Natural killer cell (primary cell): ENCODE measurements around the gene CERS6. TPM values are rescaled to one million over a fixed set of nuclear protein-coding genes. Genes with fewer than 3 reads are reported as not detected.

Experiments
- ATAC-seq, 3 donors: fragments of 150-1000 bp in 2 of 3; fragments of 200-7000 bp in 1 of 3; cut with Tn5 transposase; 1 replicate in 1 of 3; 2 replicates in 2 of 3; pipeline ENCODE4 v1.10.0; 2021; ENCODE audit warnings: mild to moderate bottlenecking in 2 of 3, moderate library complexity in 2 of 3
- DNase-seq, 2 donors: peaks; one replicate each; pipeline versions ENCODE4 v3.0.0 to v3.0.0-alpha.2; 2013 to 2021; ENCODE audit warnings: mixed read lengths in 1 of 2
- H3K27ac ChIP-seq: one replicate; pipeline ENCODE4 v1.5.1; 2013; ENCODE audit warnings: mild to moderate bottlenecking, low read length
- H3K27me3 ChIP-seq: one replicate; pipeline ENCODE4 v1.6.1; 2013; ENCODE audit warnings: low read length; ENCODE audit not compliant: control insufficient read depth, insufficient read depth
- H3K36me3 ChIP-seq: one replicate; pipeline ENCODE4 v1.6.1; 2013; ENCODE audit warnings: low read length; ENCODE audit not compliant: control insufficient read depth, insufficient read depth
- H3K4me1 ChIP-seq: one replicate; pipeline ENCODE4 v1.6.1; 2013; ENCODE audit warnings: low read length; ENCODE audit not compliant: control insufficient read depth, insufficient read depth
- H3K4me3 ChIP-seq: one replicate; pipeline ENCODE4 v1.5.1; 2013; ENCODE audit warnings: low read length
- H3K9me3 ChIP-seq: one replicate; pipeline ENCODE4 v1.6.1; 2013; ENCODE audit warnings: low read length; ENCODE audit not compliant: control insufficient read depth, insufficient read depth
- H3K27ac Mint-ChIP-seq, 2 donors: one replicate each; pipeline ENCODE4 v1.8.0; 2022; ENCODE audit warnings: mild to moderate bottlenecking in 2 of 2, mixed read lengths in 2 of 2, moderate library complexity in 1 of 2
- H3K27me3 Mint-ChIP-seq, 2 donors: one replicate each; pipeline ENCODE4 v1.8.0; 2022; ENCODE audit warnings: low read depth in 2 of 2, mixed read lengths in 2 of 2
- H3K36me3 Mint-ChIP-seq: one replicate; pipeline ENCODE4 v1.8.0; 2022; ENCODE audit warnings: mixed read lengths
- H3K4me1 Mint-ChIP-seq, 2 donors: one replicate each; pipeline ENCODE4 v1.8.0; 2022; ENCODE audit warnings: mixed read lengths in 2 of 2
- H3K4me3 Mint-ChIP-seq: one replicate; pipeline ENCODE4 v1.8.0; 2022; ENCODE audit warnings: mild to moderate bottlenecking, moderate library complexity, mixed read lengths
- H3K9me3 Mint-ChIP-seq, 2 donors: one replicate each; pipeline ENCODE4 v1.8.0; 2022; ENCODE audit warnings: mixed read lengths in 2 of 2
- CTCF ChIP-seq: fragments of 200-600 bp; IDR thresholded peaks from one replicate; pipeline ENCODE4 v1.8.0; 2022; ENCODE audit warnings: antibody characterized with exemption
- WGBS: methylation state at CpG from one replicate; pipeline ENCODE4 v1.1.7; 2013; ENCODE audit warnings: missing lambda C conversion rate; ENCODE audit not compliant: insufficient coverage; 5-methylcytosine and 5-hydroxymethylcytosine counted together
- intact Hi-C: fragments of 100-400 bp; cut with micrococcal nuclease; formaldehyde crosslinking; loops from one replicate; pipeline ENCODE4 v1.14.2; 2022
- total RNA-seq, 4 donors: library from RNA; stranded (reverse); fragments of 120-200 nt in 1 of 4; gene quantifications; one replicate each; pipeline versions ENCODE4 v1.2.3 to v1.2.4, GENCODE V29; 2013 to 2022

The CERS6 gene
- total RNA-seq, 3 donors from 2014 or later (not counting 1 experiment from before 2014, with no cell fraction given): 9.1 to 13.5 (median 11.8) TPM

- no peaks in the 10 kb centered on the region for H3K4me1 ChIP-seq
- no peak for TF ChIP-seq CTCF
- H3K9me3 ChIP-seq: no peaks in the 10 kb centered on the region
- Mint-ChIP-seq H3K27ac (no peak overlapping the region), H3K4me3 (no peak overlapping the region), H3K36me3 (no peaks in the 10 kb centered on the region), H3K9me3 (no peaks in the 10 kb centered on the region), H3K4me1 (peaks cover 19 to 21% of the 10 kb centered on the region in 2 donors), H3K27me3 (no peaks in the 10 kb centered on the region)
- 81% methylated on average over 1 of the region's 2 CpGs for WGBS
- H3K4me3 ChIP-seq: no peak overlapping the region
- DNase-seq: no peak
- no peaks in the 10 kb centered on the region for H3K36me3 ChIP-seq
- no peak for ATAC-seq
- H3K27ac ChIP-seq: no peak overlapping the region
- intact Hi-C loops: no loop called here
- H3K27me3 ChIP-seq: no peaks in the 10 kb centered on the region
These were observed 189.7 kb downstream of the CERS6 start for GRCh38 chr2:168645696-168646338.

- no peak overlapping the region for H3K4me3 ChIP-seq
- Mint-ChIP-seq H3K27ac (no peak overlapping the region), H3K9me3 (no peaks in the 10 kb centered on the region), H3K4me1 (peaks cover 11 to 18% of the 10 kb centered on the region in 2 donors), H3K36me3 (no peaks in the 10 kb centered on the region), H3K27me3 (no peaks in the 10 kb centered on the region), H3K4me3 (no peak overlapping the region)
- TF ChIP-seq CTCF: no peak
- H3K27ac ChIP-seq: no peak overlapping the region
- H3K36me3 ChIP-seq: no peaks in the 10 kb centered on the region
- H3K27me3 ChIP-seq: no peaks in the 10 kb centered on the region
- intact Hi-C loops: no loop called here
- H3K9me3 ChIP-seq: no peaks in the 10 kb centered on the region
- DNase-seq (no peak), ATAC-seq (no peak)
- 13% methylated on average over 3 of the region's 5 CpGs for WGBS
- no peaks in the 10 kb centered on the region for H3K4me1 ChIP-seq
These were observed 193.0 kb downstream of the CERS6 start for GRCh38 chr2:168649105-168649504.

- Mint-ChIP-seq H3K27me3 (no peaks in the 10 kb centered on the region), H3K9me3 (no peaks in the 10 kb centered on the region), H3K36me3 (no peaks in the 10 kb centered on the region), H3K4me3 (no peak overlapping the region), H3K4me1 (peaks cover 6 to 14% of the 10 kb centered on the region in 2 donors), H3K27ac (no peak overlapping the region)
- Histone ChIP-seq H3K36me3 (no peaks in the 10 kb centered on the region), H3K4me1 (no peaks in the 10 kb centered on the region), H3K9me3 (no peaks in the 10 kb centered on the region), H3K27me3 (no peaks in the 10 kb centered on the region), H3K4me3 (no peak overlapping the region), H3K27ac (no peak overlapping the region)
- WGBS: 61% methylated on average over 2 of the region's 2 CpGs
- TF ChIP-seq CTCF: no peak
- intact Hi-C loops: no loop called here
- no peak for DNase-seq
- no peak for ATAC-seq
These were observed 193.5 kb downstream of the CERS6 start for GRCh38 chr2:168649562-168649961.

GRCh38 chr2:168650139-168650538 is 194.1 kb downstream of the CERS6 start:
- Histone ChIP-seq H3K9me3 (no peaks in the 10 kb centered on the region), H3K36me3 (no peaks in the 10 kb centered on the region), H3K4me1 (no peaks in the 10 kb centered on the region), H3K4me3 (no peak overlapping the region), H3K27ac (no peak overlapping the region), H3K27me3 (no peaks in the 10 kb centered on the region)
- 0% methylated on average over 1 of the region's 1 CpG for WGBS
- ATAC-seq (no peak), DNase-seq (no peak)
- intact Hi-C loops: no loop called here
- Mint-ChIP-seq H3K27me3 (no peaks in the 10 kb centered on the region), H3K36me3 (no peaks in the 10 kb centered on the region), H3K27ac (no peak overlapping the region), H3K4me1 (peaks cover 6 to 14% of the 10 kb centered on the region in 2 donors), H3K9me3 (no peaks in the 10 kb centered on the region), H3K4me3 (no peak overlapping the region)
- TF ChIP-seq CTCF: no peak
